HCT116 (cell line): ENCODE measurements around the gene CHST15. TPM values are rescaled to one million over a fixed set of nuclear protein-coding genes. Genes with fewer than 3 reads are reported as not detected.

Source experiments
- ATAC-seq: fragments of 200-7000 bp; cut with Tn5 transposase; 2 replicates; pipeline ENCODE4 v1.9.1; 2020; ENCODE audit warnings: mild to moderate bottlenecking, moderate library complexity
- BruUV-seq: library from RNA; stranded (reverse); fragments of 400-500 nt; replicated peaks from 2 replicates; lab custom pipeline; 2021; lab: Mats Ljungman, UMichigan
- CTCF ChIA-PET: fragments of 300-600 bp; sonication (Branson Sonifier 250); formaldehyde crosslinking; loops from one replicate; lab custom pipeline; 2021; ENCODE audit warnings: antibody characterized with exemption; lab: Charles Lee
- POLR2A ChIA-PET: fragments of 300-600, 350-600 bp; sonication (Branson Sonifier 250); formaldehyde crosslinking; loops from one replicate; lab custom pipeline; 2021; ENCODE audit warnings: antibody characterized with exemption; lab: Charles Lee
- RAD21 ChIA-PET, 2 experiments: fragments of 300-600 bp; sonication (Branson Sonifier 250); formaldehyde crosslinking; loops; one replicate each; lab custom pipeline; 2023; ENCODE audit warnings: low total read pairs in 2 of 2; ENCODE audit not compliant: uncharacterized antibody in 2 of 2, unreplicated experiment in 2 of 2, low non-redundant PET in 1 of 2; lab: Charles Lee
- DNase-seq: peaks from one replicate; pipeline ENCODE4 v3.0.0-alpha.2; 2010; ENCODE audit warnings: low read depth, low spot score
- H2AFZ ChIP-seq: fragments of 200-600 bp; shearing (Covaris generic), sonication (generic); 2 replicates; pipeline ENCODE4 v1.6.1; 2017; ENCODE audit warnings: low read depth, mixed run types, mixed read lengths, antibody characterized with exemption, low read length; ENCODE audit not compliant: poor library complexity, severe bottlenecking
- H3K27ac ChIP-seq: 2 replicates; pipeline ENCODE4 v1.5.1; 2012; ENCODE audit warnings: low read depth, low read length
- H3K27me3 ChIP-seq: fragments of 200-600 bp; sonication (generic); 2 replicates; pipeline ENCODE4 v1.6.1; 2016; ENCODE audit warnings: mixed run types, low read length, mixed read lengths; ENCODE audit not compliant: insufficient read depth
- H3K36me3 ChIP-seq, 2 experiments: fragments of 200-500 bp in 1 of 2; fragments of 200-600 bp in 1 of 2; sonication (Bioruptor generic) in 1 of 2; sonication (generic) in 1 of 2; 2 replicates each; pipeline versions ENCODE4 v1.5.1 to v1.6.1; 2014 to 2016; ENCODE audit warnings: low read length in 2 of 2, inconsistent platforms in 1 of 2, mixed read lengths in 1 of 2, mixed run types in 1 of 2; ENCODE audit not compliant: insufficient read depth in 2 of 2, control insufficient read depth in 1 of 2
- H3K4me1 ChIP-seq, 2 experiments: fragments of 200-600 bp in 1 of 2; sonication (generic) in 1 of 2; 2 replicates each; pipeline versions ENCODE4 v1.5.1 to v1.6.1; 2012 to 2017; ENCODE audit warnings: low read length in 2 of 2, inconsistent platforms in 1 of 2, mild to moderate bottlenecking in 1 of 2, mixed read lengths in 1 of 2, mixed run types in 1 of 2, moderate library complexity in 1 of 2; ENCODE audit not compliant: insufficient read depth in 2 of 2, control insufficient read depth in 1 of 2
- H3K4me2 ChIP-seq: fragments of 200-600 bp; sonication (generic); 2 replicates; pipeline ENCODE4 v1.6.1; 2017; ENCODE audit warnings: mixed run types, low read length, mixed read lengths
- H3K4me3 ChIP-seq, 2 experiments: fragments of 200-600 bp in 1 of 2; sonication (generic) in 1 of 2; replicated peaks in 1 of 2; 2 replicates each; pipeline ENCODE4 v1.5.1; 2011 to 2016; ENCODE audit warnings: low read length in 2 of 2, control low read depth in 1 of 2, low read depth in 1 of 2, mild to moderate bottlenecking in 1 of 2, mixed read lengths in 1 of 2, mixed run types in 1 of 2
- H3K79me2 ChIP-seq: fragments of 200-600 bp; sonication (generic); 2 replicates; pipeline ENCODE4 v1.6.1; 2017; ENCODE audit warnings: mild to moderate bottlenecking, mixed run types, low read length, moderate library complexity, mixed read lengths; ENCODE audit not compliant: insufficient read depth
- H3K9ac ChIP-seq: fragments of 200-600 bp; sonication (generic); 2 replicates; pipeline ENCODE4 v1.6.1; 2016; ENCODE audit warnings: low read length, mixed read lengths
- H3K9me2 ChIP-seq: fragments of 200-600 bp; sonication (generic), shearing (Covaris generic); 2 replicates; pipeline ENCODE4 v1.6.1; 2017; ENCODE audit warnings: mixed run types, mild to moderate bottlenecking, moderate library complexity; ENCODE audit not compliant: insufficient read depth
- H3K9me3 ChIP-seq, 2 experiments: fragments of 200-500 bp in 1 of 2; fragments of 200-600 bp in 1 of 2; sonication (Bioruptor generic) in 1 of 2; sonication (generic) in 1 of 2; 2 replicates each; pipeline ENCODE4 v1.6.1; 2014 to 2017; ENCODE audit warnings: low read length in 2 of 2, mixed read lengths in 2 of 2, inconsistent platforms in 1 of 2, low read depth in 1 of 2, mild to moderate bottlenecking in 1 of 2, mixed run types in 1 of 2, moderate library complexity in 1 of 2; ENCODE audit not compliant: control insufficient read depth in 1 of 2, insufficient read depth in 1 of 2
- H4K20me1 ChIP-seq: fragments of 200-600 bp; sonication (generic), shearing (Covaris generic); 2 replicates; pipeline ENCODE4 v1.6.1; 2017; ENCODE audit warnings: mixed run types, mild to moderate bottlenecking, moderate library complexity; ENCODE audit not compliant: insufficient read depth
- ATF3 ChIP-seq: IDR thresholded peaks from 2 replicates; pipeline ENCODE4 v1.6.1; 2012
- CBX3 ChIP-seq: IDR thresholded peaks from 2 replicates; pipeline ENCODE4 v1.6.1; 2012; ENCODE audit warnings: low read depth
- CEBPB ChIP-seq: IDR thresholded peaks from 2 replicates; pipeline ENCODE4 v1.6.1; 2012; ENCODE audit warnings: low read depth
- CTCF ChIP-seq, 3 experiments: fragments of 200-600 bp in 1 of 3; sonication (generic) in 1 of 3; IDR thresholded peaks in 2 of 3; conservative IDR thresholded peaks in 1 of 3; 2 replicates each; pipeline ENCODE4 v1.5.1; 2012 to 2017; ENCODE audit warnings: low read depth in 2 of 3, low read length in 2 of 3, antibody characterized with exemption in 1 of 3, borderline replicate concordance in 1 of 3, control low read depth in 1 of 3, mild to moderate bottlenecking in 1 of 3, mixed read lengths in 1 of 3, mixed run types in 1 of 3, moderate library complexity in 1 of 3; ENCODE audit not compliant: insufficient read depth in 1 of 3
- EGR1 ChIP-seq: IDR thresholded peaks from 2 replicates; pipeline ENCODE4 v1.6.1; 2012; ENCODE audit warnings: low read depth
- ELF1 ChIP-seq: IDR thresholded peaks from 2 replicates; pipeline ENCODE4 v1.6.1; 2012; ENCODE audit warnings: low read depth, borderline replicate concordance
- EZH2 ChIP-seq: fragments of 200-600 bp; sonication (generic); IDR thresholded peaks from 2 replicates; pipeline ENCODE4 v1.6.1; 2017; ENCODE audit warnings: antibody characterized with exemption, mixed run types
- EZH2phosphoT487 ChIP-seq: fragments of 200-600 bp; IDR thresholded peaks from 2 replicates; pipeline ENCODE4 v1.6.1; 2018; ENCODE audit warnings: antibody characterized with exemption, borderline replicate concordance
- FOSL1 ChIP-seq: IDR thresholded peaks from 2 replicates; pipeline ENCODE4 v1.6.1; 2012; ENCODE audit warnings: low read depth
- JUND ChIP-seq: IDR thresholded peaks from 2 replicates; pipeline ENCODE4 v1.6.1; 2012
- POLR2A ChIP-seq: IDR thresholded peaks from 2 replicates; pipeline ENCODE4 v1.7.0; 2011; ENCODE audit warnings: borderline replicate concordance; ENCODE audit not compliant: insufficient read depth, insufficient read length; ENCODE audit errors: extremely low read depth
- POLR2AphosphoS5 ChIP-seq: IDR thresholded peaks from 2 replicates; pipeline ENCODE4 v1.6.1; 2011; ENCODE audit warnings: mild to moderate bottlenecking, low read depth, low read length, moderate library complexity
- RAD21 ChIP-seq: IDR thresholded peaks from 2 replicates; pipeline ENCODE4 v1.6.1; 2012; ENCODE audit warnings: low read depth, mild to moderate bottlenecking
- REST ChIP-seq: IDR thresholded peaks from 2 replicates; pipeline ENCODE4 v1.6.1; 2012; ENCODE audit warnings: low read depth
- SIN3A ChIP-seq: IDR thresholded peaks from 2 replicates; pipeline ENCODE4 v1.6.1; 2012; ENCODE audit warnings: low read depth
- SRF ChIP-seq: IDR thresholded peaks from 2 replicates; pipeline ENCODE4 v1.6.1; 2012; ENCODE audit warnings: low read depth
- YY1 ChIP-seq: IDR thresholded peaks from 2 replicates; pipeline ENCODE4 v1.6.1; 2011; ENCODE audit warnings: low read length, low read depth, moderate library complexity, mild to moderate bottlenecking; ENCODE audit not compliant: insufficient replicate concordance; ENCODE audit errors: extremely low read depth
- ZFX ChIP-seq: fragments of 450-650 bp; IDR thresholded peaks from 2 replicates; pipeline ENCODE4 v1.6.1; 2017
- ZNF274 ChIP-seq: fragments of 200-500 bp; sonication (Bioruptor generic); IDR thresholded peaks from 2 replicates; pipeline ENCODE4 v1.6.1; 2014; ENCODE audit warnings: mild to moderate bottlenecking, low read depth, low read length, inconsistent platforms
- intact Hi-C: fragments of 100-400 bp; cut with micrococcal nuclease; formaldehyde crosslinking; loops from 2 replicates; pipeline ENCODE4 v1.10.0; 2022
- total RNA-seq: library from RNA; stranded (reverse); gene quantifications from one replicate; pipeline ENCODE4 v1.2.1, GENCODE V29; 2021; ENCODE audit not compliant: unreplicated experiment

Gene CHST15
- total RNA-seq, 1 experiment from 2014 or later: 47.2 TPM

- no peak overlapping the region for H3K27ac ChIP-seq
- POLR2A ChIA-PET: no interaction called here
Observed at GRCh38 chr10:124117511-124117785, 24.1 kb upstream of the CHST15 start.

More at GRCh38 chr10:124117511-124117785, 24.1 kb upstream of the CHST15 start:
- Histone ChIP-seq H3K9me2 (no peaks in the 10 kb centered on the region), H3K36me3 (no peaks in the 10 kb centered on the region), H2AFZ (no peak overlapping the region), H3K9ac (no peak overlapping the region), H4K20me1 (no peaks in the 10 kb centered on the region), H3K27me3 (no peaks in the 10 kb centered on the region), H3K4me2 (no peak overlapping the region), H3K9me3 (no peaks in the 10 kb centered on the region), H3K79me2 (no peaks in the 10 kb centered on the region), H3K4me3 (no peak overlapping the region), H3K4me1 (no peaks in the 10 kb centered on the region)
- ATAC-seq (no peak), DNase-seq (no peak)
- TF ChIP-seq SIN3A: no peak
- TF ChIP-seq YY1: no peak
- TF ChIP-seq ZFX: no peak
- no peak for TF ChIP-seq ELF1
- TF ChIP-seq CEBPB: no peak
- no peak for TF ChIP-seq RAD21
- no peak for TF ChIP-seq EZH2
- TF ChIP-seq ATF3: no peak
- TF ChIP-seq REST: no peak
- no peak for TF ChIP-seq CTCF (IDR thresholded peaks at IDR 0.05 in 2 of 3, conservative IDR thresholded peaks at IDR 0.05 in 1 of 3; ENCODE audit: borderline replicate concordance in 1 of 3, insufficient read depth in 1 of 3, low read depth in 2 of 3, low read length in 2 of 3)
- no peak for TF ChIP-seq JUND
- no peak for TF ChIP-seq POLR2A
- TF ChIP-seq ZNF274: no peak
- TF ChIP-seq FOSL1: no peak
- TF ChIP-seq SRF: no peak
- no peak for TF ChIP-seq CBX3
- no peak for TF ChIP-seq EGR1
- no peak for TF ChIP-seq POLR2AphosphoS5
- no peak for TF ChIP-seq EZH2phosphoT487
- intact Hi-C loops: no loop called here
- no TSS peak for BruUV-seq
- CTCF ChIA-PET: interaction anchor here (1.9 kb wide), 1 partner anchor 10 kb away, joined by 7 read pairs; no protein-coding TSS in a partner anchor
- RAD21 ChIA-PET: no interaction called here
